PC-3 (cell line): Measurements from ENCODE around the gene ITCH.

Source experiments
- CTCF ChIP-seq: fragments of 300-600 bp; sonication (generic); conservative IDR thresholded peaks from 2 replicates; pipeline ENCODE4 v1.5.1; 2017; ENCODE audit warnings: antibody characterized with exemption, low read depth, mild to moderate bottlenecking, low read length
- EZH2 ChIP-seq: fragments of 300-600 bp; sonication (generic); IDR thresholded peaks from one replicate; pipeline ENCODE4 v1.6.1; 2017; ENCODE audit warnings: antibody characterized with exemption, mild to moderate bottlenecking, low read length; ENCODE audit not compliant: unreplicated experiment
- EZH2phosphoT487 ChIP-seq: fragments of 300-600 bp; sonication (generic); IDR thresholded peaks from 2 replicates; pipeline ENCODE4 v1.6.1; 2018; ENCODE audit warnings: mild to moderate bottlenecking, antibody characterized with exemption, low read length, borderline replicate concordance

- TF ChIP-seq CTCF (no peak), EZH2 (no peak), EZH2phosphoT487 (no peak)
Observed at GRCh38 chr20:34445177-34446065, 82.3 kb downstream of the ITCH start.
